GM12878 (cell line): Measurements from ENCODE around the gene ZNF41. TPM values are rescaled to one million over a fixed set of nuclear protein-coding genes. Genes with fewer than 3 reads are reported as not detected.
A peak's percentile ranks its signal among the peaks of the same experiment; 100 is the strongest.

Experiments used
- ATAC-seq: fragments of 200-7000 bp; cut with Tn5 transposase; 3 replicates; pipeline ENCODE4 v1.9.1; 2020; ENCODE audit warnings: mild to moderate bottlenecking, moderate library complexity
- BruUV-seq: library from RNA; stranded (reverse); fragments of 400-500 nt; replicated peaks from 2 replicates; lab custom pipeline; 2021; lab: Mats Ljungman, UMichigan
- CTCF ChIA-PET: fragments of 300-600 bp; sonication (Branson Sonifier 250); formaldehyde crosslinking; extraction: SDS; loops from one replicate; lab custom pipeline; 2021; ENCODE audit warnings: inconsistent platforms; lab: Yijun Ruan, JAX
- POLR2A ChIA-PET: fragments of 350-600 bp; formaldehyde crosslinking; extraction: SDS; loops from one replicate; lab custom pipeline; 2021; ENCODE audit warnings: inconsistent platforms; lab: Charles Lee
- RAD21 ChIA-PET: fragments of 300-600 bp; sonication (Branson Sonifier 250); formaldehyde crosslinking; loops from one replicate; lab custom pipeline; 2023; ENCODE audit warnings: antibody characterized with exemption; ENCODE audit not compliant: unreplicated experiment; lab: Charles Lee
- SMC1A ChIA-PET: fragments of 300-600 bp; sonication (Branson Sonifier 250); formaldehyde crosslinking; loops from one replicate; lab custom pipeline; 2023; ENCODE audit not compliant: unreplicated experiment, uncharacterized antibody; lab: Charles Lee
- DNase-seq: peaks from one replicate; pipeline ENCODE4 v3.0.0-alpha.2; 2011; ENCODE audit warnings: low read depth, low spot score
- FAIRE-seq: peaks from 3 replicates; lab custom pipeline; 2011; peaks lifted over from hg19 to GRCh38; lab: Jason Lieb, UNC
- H2AFZ ChIP-seq: 2 replicates; pipeline ENCODE4 v1.6.0; 2011; ENCODE audit warnings: low read depth, low read length, control low read depth; ENCODE audit not compliant: control insufficient read depth
- H3K27ac ChIP-seq: 2 replicates; pipeline ENCODE4 v1.5.1; 2011; ENCODE audit warnings: control low read depth; ENCODE audit not compliant: control insufficient read depth, insufficient read depth
- H3K27me3 ChIP-seq, 2 experiments: replicated peaks in 1 of 2; 2 replicates each; pipeline versions ENCODE4 v1.6.0 to v1.6.1; 2011; ENCODE audit warnings: low read length in 1 of 2; ENCODE audit not compliant: control insufficient read depth in 2 of 2, insufficient read depth in 2 of 2
- H3K36me3 ChIP-seq, 2 experiments: 2 replicates each; pipeline ENCODE4 v1.5.1; 2011; ENCODE audit warnings: low read length in 1 of 2; ENCODE audit not compliant: control insufficient read depth in 2 of 2, insufficient read depth in 2 of 2
- H3K4me1 ChIP-seq: 2 replicates; pipeline ENCODE4 v1.6.1; 2011; ENCODE audit warnings: mild to moderate bottlenecking, low read length, moderate library complexity, mixed read lengths; ENCODE audit not compliant: control insufficient read depth, insufficient read depth
- H3K4me2 ChIP-seq: 2 replicates; pipeline ENCODE4 v1.6.0; 2011; ENCODE audit warnings: control low read depth; ENCODE audit not compliant: control insufficient read depth, insufficient read depth
- H3K4me3 ChIP-seq: fragments of 200-600 bp; sonication (generic); 2 replicates; pipeline ENCODE4 v1.5.1; 2016
- H3K79me2 ChIP-seq: 2 replicates; pipeline ENCODE4 v1.6.0; 2011; ENCODE audit warnings: low read length; ENCODE audit not compliant: control insufficient read depth, insufficient read depth
- H3K9ac ChIP-seq: 2 replicates; pipeline ENCODE4 v1.8.0; 2011; ENCODE audit warnings: low read length, control low read depth, mixed read lengths; ENCODE audit not compliant: control insufficient read depth, insufficient read depth
- H3K9me3 ChIP-seq: replicated peaks from 3 replicates; pipeline ENCODE4 v1.5.1; 2011; ENCODE audit warnings: mild to moderate bottlenecking, low read length; ENCODE audit not compliant: control insufficient read depth, insufficient read depth
- H4K20me1 ChIP-seq: 2 replicates; pipeline ENCODE4 v1.6.0; 2011; ENCODE audit not compliant: control insufficient read depth, insufficient read depth
- ETV6 ChIP-seq, 2 experiments: fragments of 450-650 bp in 1 of 2; IDR thresholded peaks in 1 of 2; conservative IDR thresholded peaks in 1 of 2; 2 replicates each; pipeline ENCODE4 v1.6.1; 2014; ENCODE audit warnings: antibody characterized with exemption in 1 of 2, borderline replicate concordance in 1 of 2, low read depth in 1 of 2, mild to moderate bottlenecking in 1 of 2, moderate library complexity in 1 of 2
- SIN3A ChIP-seq: IDR thresholded peaks from 2 replicates; pipeline ENCODE4 v1.6.1; 2012; ENCODE audit warnings: low read depth, low read length, improper control_type of control experiment
- YBX1 ChIP-seq: fragments of 450-650 bp; IDR thresholded peaks from 2 replicates; pipeline ENCODE4 v1.6.1; 2016; ENCODE audit warnings: antibody characterized with exemption
- WGBS: methylation state at CpG from one replicate; pipeline ENCODE4 v1.1.6; 2016; ENCODE audit warnings: low lambda C conversion rate; ENCODE audit not compliant: insufficient replicate concordance, insufficient coverage; ENCODE audit errors: missing lambda C conversion rate; 5-methylcytosine and 5-hydroxymethylcytosine counted together
- in situ Hi-C: fragments of 300-500 bp; cut with MboI; formaldehyde crosslinking; loops from 9 replicates; pipeline ENCODE4 v1.14.3; 2018; ENCODE audit warnings: mixed read lengths
- intact Hi-C: fragments of 100-400 bp; cut with micrococcal nuclease; formaldehyde crosslinking; loops from one replicate; pipeline ENCODE4 v1.14.2; 2022; ENCODE audit not compliant: unreplicated experiment
- polyA plus RNA-seq, 11 experiments: library from polyadenylated mRNA; depleted of rRNA in 4 of 11; unstranded in 6 of 11; stranded (reverse) in 5 of 11; fragments of >200 nt; fragmentation: Nextera tagmentation in 4 of 11; fragmentation: Illumina TruSeq in 1 of 11; extraction: Ambion mirVana in 4 of 11; extraction: Trizol in 1 of 11; gene quantifications; 1 replicate in 1 of 11; 2 replicates in 10 of 11; pipeline versions ENCODE4 v1.2.1 to v1.2.3, GENCODE V29; 2011 to 2016; ENCODE audit warnings: inconsistent platforms in 2 of 11, missing spikeins in 2 of 11, low read depth in 1 of 11
- total RNA-seq, 4 experiments: library from RNA; depleted of rRNA in 3 of 4; stranded (reverse); fragments of >200 nt in 3 of 4; fragmentation: Illumina TruSeq in 1 of 4; extraction: Trizol in 1 of 4; gene quantifications; 2 replicates each; pipeline versions ENCODE4 v1.2.1 to v1.2.3, GENCODE V29; 2013 to 2021
- TF ChIP-seq, protein P1 (sequence below): IDR thresholded peaks from 2 replicates; pipeline ENCODE4 v1.6.1; 2012; ENCODE audit warnings: low read depth, low read length, improper control_type of control experiment
- TF ChIP-seq, protein P2 (sequence below): fragments of 450-650 bp; IDR thresholded peaks from 2 replicates; pipeline ENCODE4 v1.6.1; 2017; ENCODE audit warnings: mild to moderate bottlenecking, moderate library complexity
- TF ChIP-seq, protein P3 (sequence below): fragments of 450-650 bp; conservative IDR thresholded peaks from 2 replicates; pipeline ENCODE4 v1.6.1; 2017; ENCODE audit warnings: mild to moderate bottlenecking, moderate library complexity

The ZNF41 gene
- total and polyA plus RNA-seq, 10 of the 15 experiments (the other 5 are each of a cell fraction or from before 2014, with no cell fraction given): 0.95 to 10.6 (median 7.5) TPM

DNA sequence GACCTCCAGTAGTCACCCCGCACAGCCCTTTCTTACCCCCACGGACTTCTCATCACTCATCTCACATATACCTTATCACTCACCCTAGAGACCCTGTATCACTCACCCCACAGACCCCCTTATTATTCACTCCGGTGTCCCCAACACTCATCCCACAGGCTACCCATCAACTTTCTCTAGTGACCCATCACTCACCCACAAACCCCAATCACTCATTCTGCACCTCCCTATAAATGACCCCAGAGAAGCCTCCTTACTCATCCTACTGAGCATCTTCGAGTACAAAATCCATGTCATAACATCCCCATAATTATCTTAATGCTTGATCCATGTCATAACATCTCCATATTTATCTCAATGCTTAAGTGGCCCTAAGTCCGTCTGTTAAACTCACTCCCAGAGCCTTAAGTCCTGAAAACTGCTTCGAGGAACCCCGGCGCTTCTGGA, 934 bp downstream of the ZNF41 start:
- H3K27me3 ChIP-seq: no peaks in the 10 kb centered on the region
- peak overlapping the region; percentile 83 for H3K9ac ChIP-seq
- ATAC-seq: peak; percentile 7
- H3K4me2 ChIP-seq: peak overlapping the region; percentile 74
- H3K79me2 ChIP-seq: peaks cover 30% of the 10 kb centered on the region
- 20% methylated on average over 8 of the region's 8 CpGs for WGBS
- ChIA-PET SMC1A (interaction anchor here (0.6 kb wide), 1 partner anchor 17 kb away, joined by 4 read pairs; no protein-coding TSS in a partner anchor), CTCF (interaction anchor here (1.0 kb wide), 1 partner anchor 42 kb away, joined by 3 read pairs; no protein-coding TSS in a partner anchor), RAD21 (interaction anchor here (0.6 to 0.7 kb wide), 2 partner anchors 10 to 15 kb away, joined by 3 to 4 read pairs; no protein-coding TSS in a partner anchor), POLR2A (interaction anchor here (0.6 to 1.6 kb wide), 2 partner anchors 264 to 291 kb away, joined by 3 to 4 read pairs; no protein-coding TSS in a partner anchor)
- H2AFZ ChIP-seq: peak overlapping the region; percentile 71
- no peak for FAIRE-seq
- H4K20me1 ChIP-seq: no peaks in the 10 kb centered on the region
- in situ Hi-C loops (no loop called here), intact Hi-C loops (loop anchor here (1.0 to 10.0 kb wide), 3 partner anchors 153 to 289 kb away; partner anchors contain the start of genes UBA1 and USP11)
- BruUV-seq: no TSS peak
- TF ChIP-seq SIN3A: no peak
- TF ChIP-seq, protein P1, sequence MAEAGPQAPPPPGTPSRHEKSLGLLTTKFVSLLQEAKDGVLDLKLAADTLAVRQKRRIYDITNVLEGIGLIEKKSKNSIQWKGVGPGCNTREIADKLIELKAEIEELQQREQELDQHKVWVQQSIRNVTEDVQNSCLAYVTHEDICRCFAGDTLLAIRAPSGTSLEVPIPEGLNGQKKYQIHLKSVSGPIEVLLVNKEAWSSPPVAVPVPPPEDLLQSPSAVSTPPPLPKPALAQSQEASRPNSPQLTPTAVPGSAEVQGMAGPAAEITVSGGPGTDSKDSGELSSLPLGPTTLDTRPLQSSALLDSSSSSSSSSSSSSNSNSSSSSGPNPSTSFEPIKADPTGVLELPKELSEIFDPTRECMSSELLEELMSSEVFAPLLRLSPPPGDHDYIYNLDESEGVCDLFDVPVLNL: no peak
- TF ChIP-seq, protein P2, sequence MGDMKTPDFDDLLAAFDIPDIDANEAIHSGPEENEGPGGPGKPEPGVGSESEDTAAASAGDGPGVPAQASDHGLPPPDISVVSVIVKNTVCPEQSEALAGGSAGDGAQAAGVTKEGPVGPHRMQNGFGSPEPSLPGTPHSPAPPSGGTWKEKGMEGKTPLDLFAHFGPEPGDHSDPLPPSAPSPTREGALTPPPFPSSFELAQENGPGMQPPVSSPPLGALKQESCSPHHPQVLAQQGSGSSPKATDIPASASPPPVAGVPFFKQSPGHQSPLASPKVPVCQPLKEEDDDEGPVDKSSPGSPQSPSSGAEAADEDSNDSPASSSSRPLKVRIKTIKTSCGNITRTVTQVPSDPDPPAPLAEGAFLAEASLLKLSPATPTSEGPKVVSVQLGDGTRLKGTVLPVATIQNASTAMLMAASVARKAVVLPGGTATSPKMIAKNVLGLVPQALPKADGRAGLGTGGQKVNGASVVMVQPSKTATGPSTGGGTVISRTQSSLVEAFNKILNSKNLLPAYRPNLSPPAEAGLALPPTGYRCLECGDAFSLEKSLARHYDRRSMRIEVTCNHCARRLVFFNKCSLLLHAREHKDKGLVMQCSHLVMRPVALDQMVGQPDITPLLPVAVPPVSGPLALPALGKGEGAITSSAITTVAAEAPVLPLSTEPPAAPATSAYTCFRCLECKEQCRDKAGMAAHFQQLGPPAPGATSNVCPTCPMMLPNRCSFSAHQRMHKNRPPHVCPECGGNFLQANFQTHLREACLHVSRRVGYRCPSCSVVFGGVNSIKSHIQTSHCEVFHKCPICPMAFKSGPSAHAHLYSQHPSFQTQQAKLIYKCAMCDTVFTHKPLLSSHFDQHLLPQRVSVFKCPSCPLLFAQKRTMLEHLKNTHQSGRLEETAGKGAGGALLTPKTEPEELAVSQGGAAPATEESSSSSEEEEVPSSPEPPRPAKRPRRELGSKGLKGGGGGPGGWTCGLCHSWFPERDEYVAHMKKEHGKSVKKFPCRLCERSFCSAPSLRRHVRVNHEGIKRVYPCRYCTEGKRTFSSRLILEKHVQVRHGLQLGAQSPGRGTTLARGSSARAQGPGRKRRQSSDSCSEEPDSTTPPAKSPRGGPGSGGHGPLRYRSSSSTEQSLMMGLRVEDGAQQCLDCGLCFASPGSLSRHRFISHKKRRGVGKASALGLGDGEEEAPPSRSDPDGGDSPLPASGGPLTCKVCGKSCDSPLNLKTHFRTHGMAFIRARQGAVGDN: no peak
- TF ChIP-seq, protein P3, sequence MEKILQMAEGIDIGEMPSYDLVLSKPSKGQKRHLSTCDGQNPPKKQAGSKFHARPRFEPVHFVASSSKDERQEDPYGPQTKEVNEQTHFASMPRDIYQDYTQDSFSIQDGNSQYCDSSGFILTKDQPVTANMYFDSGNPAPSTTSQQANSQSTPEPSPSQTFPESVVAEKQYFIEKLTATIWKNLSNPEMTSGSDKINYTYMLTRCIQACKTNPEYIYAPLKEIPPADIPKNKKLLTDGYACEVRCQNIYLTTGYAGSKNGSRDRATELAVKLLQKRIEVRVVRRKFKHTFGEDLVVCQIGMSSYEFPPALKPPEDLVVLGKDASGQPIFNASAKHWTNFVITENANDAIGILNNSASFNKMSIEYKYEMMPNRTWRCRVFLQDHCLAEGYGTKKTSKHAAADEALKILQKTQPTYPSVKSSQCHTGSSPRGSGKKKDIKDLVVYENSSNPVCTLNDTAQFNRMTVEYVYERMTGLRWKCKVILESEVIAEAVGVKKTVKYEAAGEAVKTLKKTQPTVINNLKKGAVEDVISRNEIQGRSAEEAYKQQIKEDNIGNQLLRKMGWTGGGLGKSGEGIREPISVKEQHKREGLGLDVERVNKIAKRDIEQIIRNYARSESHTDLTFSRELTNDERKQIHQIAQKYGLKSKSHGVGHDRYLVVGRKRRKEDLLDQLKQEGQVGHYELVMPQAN: no peak
- no peak for TF ChIP-seq ETV6 (conservative IDR thresholded peaks at IDR 0.05 in 1 of 2, IDR thresholded peaks at IDR 0.05 in 1 of 2; ENCODE audit: borderline replicate concordance in 1 of 2, low read depth in 1 of 2)
- no peak for TF ChIP-seq YBX1
- peak overlapping the region; percentile 88 for H3K27ac ChIP-seq
- H3K4me3 ChIP-seq: peak overlapping the region; percentile 66
- no peak for DNase-seq
- no peaks in the 10 kb centered on the region for H3K36me3 ChIP-seq
- H3K9me3 ChIP-seq: no peaks in the 10 kb centered on the region
- no peaks in the 10 kb centered on the region; the same call in 1 of the 2 replicates for H3K4me1 ChIP-seq
